ENCODE results near the gene HECTD3. TPM values are rescaled to one million over a fixed set of nuclear protein-coding genes. Genes with fewer than 3 reads are reported as not detected.
"Not testable (repeated sequence)": the region's sequence is repeated elsewhere in the genome, so short reads cannot be mapped to it uniquely, and the experiment has no call there.

The HECTD3 gene
- polyA plus RNA-seq, 3 donors from 2014 or later, result 8.2 to 22.4 (median 17.5) TPM

GRCh38 chr1:44995467-44996238, 15.5 kb downstream of the HECTD3 start:
- Mint-ChIP-seq H3K36me3 (no peaks in the 10 kb centered on the region), H3K27me3 (ENCODE audit: low read depth in 3 of 3) (peaks cover 0 to 4% (median 2%) of the 10 kb centered on the region in 3 donors), H3K4me1 (peaks cover under 1 to 2% of the 10 kb centered on the region in 2 donors)

GRCh38 chr1:44994309-44994898, 16.7 kb downstream of the HECTD3 start:
- Mint-ChIP-seq H3K4me1 (no peaks in the 10 kb centered on the region), H3K27me3 (ENCODE audit: low read depth in 3 of 3) (peaks cover 0 to 2% (median 0%) of the 10 kb centered on the region in 3 donors), H3K9me3 (no peaks in the 10 kb centered on the region), H3K27ac (no peak overlapping the region), H3K36me3 (no peaks in the 10 kb centered on the region), H3K4me3 (no peak overlapping the region)
- no peak for DNase-seq

More at GRCh38 chr1:44995467-44996238, 15.5 kb downstream of the HECTD3 start:
- Mint-ChIP-seq H3K4me3 (no peak overlapping the region), H3K9me3 (no peaks in the 10 kb centered on the region), H3K27ac (no peak overlapping the region)
- DNase-seq, result no peak

- Mint-ChIP-seq H3K36me3 (no peaks in the 10 kb centered on the region), H3K9me3 (no peaks in the 10 kb centered on the region), H3K4me3 (peak overlapping the region in 2 of 5 donors; percentile 45 to 61), H3K4me1 (peaks cover 17 to 19% of the 10 kb centered on the region in 2 donors), H3K27ac (no peak overlapping the region), H3K27me3 (ENCODE audit: low read depth in 3 of 3) (peaks cover 3 to 5% (median 5%) of the 10 kb centered on the region in 3 donors)
- no peak for DNase-seq
Observed at GRCh38 chr1:44988531-44989156, 22.5 kb downstream of the HECTD3 start.

- peak overlapping the region; percentile 69 to 96 (median 85) for H3K27ac Mint-ChIP-seq
Observed at GRCh38 chr1:44985747-44986359, 25.3 kb downstream of the HECTD3 start.

GRCh38 chr1:44977372-44977771, 33.8 kb downstream of the HECTD3 start:
- not testable (repeated sequence) for H3K4me1 Mint-ChIP-seq; H3K4me3 Mint-ChIP-seq; H3K9me3 Mint-ChIP-seq; H3K27me3 Mint-ChIP-seq (ENCODE audit: low read depth in 3 of 3); H3K27ac Mint-ChIP-seq; DNase-seq
- peaks cover 25 to 37% (median 27%) of the 10 kb centered on the region in 3 donors for H3K36me3 Mint-ChIP-seq

More at GRCh38 chr1:44985747-44986359, 25.3 kb downstream of the HECTD3 start:
- peaks cover 19 to 23% of the 10 kb centered on the region in 2 donors for H3K4me1 Mint-ChIP-seq
- H3K4me3 Mint-ChIP-seq, result peak overlapping the region; percentile 90 to 99 (median 94)
- no peaks in the 10 kb centered on the region for H3K9me3 Mint-ChIP-seq
- H3K36me3 Mint-ChIP-seq, result peaks cover under 1 to 2% (median under 1%) of the 10 kb centered on the region in 3 donors
- H3K27me3 Mint-ChIP-seq (ENCODE audit: low read depth in 3 of 3), result peaks cover 3 to 5% (median 5%) of the 10 kb centered on the region in 3 donors
- DNase-seq, result no peak

GRCh38 chr1:44976252-44976651, 34.9 kb downstream of the HECTD3 start:
- Mint-ChIP-seq H3K9me3 (no peaks in the 10 kb centered on the region), H3K27me3 (ENCODE audit: low read depth in 3 of 3) (no peaks in the 10 kb centered on the region), H3K4me3 (no peak overlapping the region), H3K27ac (no peak overlapping the region), H3K4me1 (peaks cover 0 to 2% of the 10 kb centered on the region in 2 donors), H3K36me3 (peaks cover 25 to 37% (median 27%) of the 10 kb centered on the region in 3 donors)
- DNase-seq, result no peak

GRCh38 chr1:44973645-44974044, 37.5 kb downstream of the HECTD3 start:
- Mint-ChIP-seq H3K4me3 (no peak overlapping the region), H3K4me1 (peaks cover 0 to 2% of the 10 kb centered on the region in 2 donors), H3K27ac (peak overlapping the region in 2 of 6 donors; percentile 23 to 72), H3K27me3 (ENCODE audit: low read depth in 3 of 3) (no peaks in the 10 kb centered on the region), H3K36me3 (peaks cover 23 to 31% (median 26%) of the 10 kb centered on the region in 3 donors), H3K9me3 (no peaks in the 10 kb centered on the region)
- no peak for DNase-seq

- DNase-seq, result no peak
- Mint-ChIP-seq H3K4me3 (no peak overlapping the region), H3K27me3 (ENCODE audit: low read depth in 3 of 3) (no peaks in the 10 kb centered on the region), H3K27ac (no peak overlapping the region), H3K36me3 (peaks cover 3 to 15% (median 7%) of the 10 kb centered on the region in 3 donors), H3K4me1 (peaks cover 0 to 2% of the 10 kb centered on the region in 2 donors), H3K9me3 (no peaks in the 10 kb centered on the region)
Observed at GRCh38 chr1:44970317-44970716, 40.8 kb downstream of the HECTD3 start.

GRCh38 chr1:44964396-44964795, 46.7 kb downstream of the HECTD3 start:
- no peak for DNase-seq
- no peak overlapping the region for H3K4me3 Mint-ChIP-seq
- no peaks in the 10 kb centered on the region for H3K9me3 Mint-ChIP-seq
- H3K27ac Mint-ChIP-seq, result no peak overlapping the region
- H3K36me3 Mint-ChIP-seq, result peaks cover 0 to 8% (median 6%) of the 10 kb centered on the region in 3 donors
- H3K4me1 Mint-ChIP-seq, result no peaks in the 10 kb centered on the region
- H3K27me3 Mint-ChIP-seq (ENCODE audit: low read depth in 3 of 3), result no peaks in the 10 kb centered on the region

- no peaks in the 10 kb centered on the region for H3K27me3 Mint-ChIP-seq (ENCODE audit: low read depth in 3 of 3)
- H3K4me1 Mint-ChIP-seq, result no peaks in the 10 kb centered on the region
- H3K27ac Mint-ChIP-seq, result no peak overlapping the region
- DNase-seq, result no peak
- H3K9me3 Mint-ChIP-seq, result no peaks in the 10 kb centered on the region
- H3K36me3 Mint-ChIP-seq, result peaks cover 0 to 10% (median 3%) of the 10 kb centered on the region in 3 donors
- no peak overlapping the region for H3K4me3 Mint-ChIP-seq
Observed at GRCh38 chr1:44962729-44963128, 48.4 kb downstream of the HECTD3 start.

- H3K9me3 Mint-ChIP-seq; H3K36me3 Mint-ChIP-seq; H3K4me1 Mint-ChIP-seq; DNase-seq; H3K27me3 Mint-ChIP-seq (ENCODE audit: low read depth in 3 of 3); H3K4me3 Mint-ChIP-seq: not testable (repeated sequence)
- peak overlapping the region in 1 of 6 donors; percentile 25 for H3K27ac Mint-ChIP-seq
Observed at GRCh38 chr1:44962022-44962421, 49.1 kb downstream of the HECTD3 start.

- DNase-seq; H3K9me3 Mint-ChIP-seq; H3K27ac Mint-ChIP-seq; H3K27me3 Mint-ChIP-seq (ENCODE audit: low read depth in 3 of 3); H3K4me1 Mint-ChIP-seq; H3K36me3 Mint-ChIP-seq; H3K4me3 Mint-ChIP-seq: not testable (repeated sequence)
Observed at GRCh38 chr1:44957566-44957965, 53.6 kb downstream of the HECTD3 start.

GRCh38 chr1:44956077-44956476, 55.0 kb downstream of the HECTD3 start:
- peak overlapping the region in 1 of 6 donors; percentile 0 for H3K27ac Mint-ChIP-seq
- not testable (repeated sequence) for H3K27me3 Mint-ChIP-seq (ENCODE audit: low read depth in 3 of 3); H3K4me1 Mint-ChIP-seq; H3K4me3 Mint-ChIP-seq; H3K9me3 Mint-ChIP-seq; DNase-seq; H3K36me3 Mint-ChIP-seq

All from immature natural killer cell (primary cell).